Suprapubic skin (tissue), 4 donors: ENCODE measurements around the gene CDKL2. TPM values are rescaled to one million over a fixed set of nuclear protein-coding genes. Genes with fewer than 3 reads are reported as not detected.
"Not testable (repeated sequence)": the region's sequence is repeated elsewhere in the genome, so short reads cannot be mapped to it uniquely, and the experiment has no call there.

Source experiments
- DNase-seq, 2 donors: peaks; one replicate each; pipeline ENCODE4 v3.0.0-alpha.2; 2019; ENCODE audit warnings: low spot score in 2 of 2
- H3K27ac ChIP-seq: fragments of 200-600 bp; sonication (generic); one replicate; pipeline ENCODE4 v1.5.1; 2019
- H3K27me3 ChIP-seq: fragments of 200-600 bp; sonication (generic); one replicate; pipeline ENCODE4 v1.5.1; 2019
- H3K36me3 ChIP-seq: fragments of 200-600 bp; sonication (generic); one replicate; pipeline ENCODE4 v1.5.1; 2019
- H3K4me1 ChIP-seq: fragments of 200-600 bp; sonication (generic); one replicate; pipeline ENCODE4 v1.5.1; 2019
- H3K4me3 ChIP-seq: fragments of 200-600 bp; sonication (generic); one replicate; pipeline ENCODE4 v1.5.1; 2019; ENCODE audit warnings: mild to moderate bottlenecking
- H3K9me3 ChIP-seq: fragments of 200-600 bp; sonication (generic); one replicate; pipeline ENCODE4 v1.5.1; 2019
- EP300 ChIP-seq: sonication (generic); formaldehyde crosslinking; IDR thresholded peaks from one replicate; pipeline ENCODE4 v1.6.1; 2017; ENCODE audit warnings: antibody characterized with exemption
- POLR2A ChIP-seq, 2 donors: fragments of 450-650 bp; IDR thresholded peaks; one replicate each; pipeline ENCODE4 v1.6.1; 2017; ENCODE audit warnings: antibody characterized with exemption in 2 of 2, mild to moderate bottlenecking in 2 of 2, moderate library complexity in 2 of 2
- POLR2AphosphoS5 ChIP-seq, 3 donors: sonication (generic); formaldehyde crosslinking; IDR thresholded peaks; one replicate each; pipeline ENCODE4 v1.6.1; 2017; ENCODE audit warnings: antibody characterized with exemption in 3 of 3
- WGBS: methylation state at CpG from one replicate; pipeline ENCODE4 v1.1.5; 2018; 5-methylcytosine and 5-hydroxymethylcytosine counted together
- total RNA-seq, 4 donors: library from RNA; depleted of rRNA; stranded (reverse); fragments of >200 nt; gene quantifications; one replicate each; pipeline ENCODE4 v1.1.0, GENCODE V29; 2016
- TF ChIP-seq, protein P1 (sequence below), 2 donors: fragments of 200-600 bp in 1 of 2; fragments of 450-650 bp in 1 of 2; sonication (generic) in 1 of 2; IDR thresholded peaks; one replicate each; pipeline ENCODE4 v1.5.1; 2016 to 2019; ENCODE audit warnings: antibody characterized with exemption in 2 of 2, mild to moderate bottlenecking in 1 of 2, moderate library complexity in 1 of 2

CDKL2 gene
- total RNA-seq, 4 donors from 2014 or later: 1.3 to 2.0 (median 1.8) TPM; not detected in 1

DNA sequence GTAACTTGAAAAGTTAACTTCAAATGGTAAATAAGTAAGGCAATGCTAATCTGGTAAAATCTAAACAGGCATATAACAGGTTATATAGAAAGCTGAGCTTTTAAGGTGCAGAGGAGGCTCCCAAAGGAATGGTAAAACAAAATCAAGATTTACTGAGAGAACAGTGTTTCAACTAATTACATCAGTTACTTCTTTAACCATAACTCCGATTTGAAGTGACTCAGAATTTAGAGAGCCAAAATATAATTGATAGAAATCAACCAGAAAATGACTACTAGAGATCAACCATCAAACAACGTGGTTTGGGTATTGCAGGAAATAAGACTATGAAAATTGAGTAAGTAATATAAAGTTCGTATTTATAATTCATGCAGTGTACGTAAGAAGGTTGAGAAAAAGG, 36.0 kb upstream of the CDKL2 start:
- 47% methylated on average over 4 of the region's 4 CpGs for WGBS
- Histone ChIP-seq H3K4me3 (no peak overlapping the region), H3K4me1 (peaks cover 35% of the 10 kb centered on the region), H3K9me3 (no peaks in the 10 kb centered on the region), H3K27me3 (no peaks in the 10 kb centered on the region), H3K36me3 (peaks cover 2% of the 10 kb centered on the region), H3K27ac (no peak overlapping the region)
- TF ChIP-seq, protein P1, sequence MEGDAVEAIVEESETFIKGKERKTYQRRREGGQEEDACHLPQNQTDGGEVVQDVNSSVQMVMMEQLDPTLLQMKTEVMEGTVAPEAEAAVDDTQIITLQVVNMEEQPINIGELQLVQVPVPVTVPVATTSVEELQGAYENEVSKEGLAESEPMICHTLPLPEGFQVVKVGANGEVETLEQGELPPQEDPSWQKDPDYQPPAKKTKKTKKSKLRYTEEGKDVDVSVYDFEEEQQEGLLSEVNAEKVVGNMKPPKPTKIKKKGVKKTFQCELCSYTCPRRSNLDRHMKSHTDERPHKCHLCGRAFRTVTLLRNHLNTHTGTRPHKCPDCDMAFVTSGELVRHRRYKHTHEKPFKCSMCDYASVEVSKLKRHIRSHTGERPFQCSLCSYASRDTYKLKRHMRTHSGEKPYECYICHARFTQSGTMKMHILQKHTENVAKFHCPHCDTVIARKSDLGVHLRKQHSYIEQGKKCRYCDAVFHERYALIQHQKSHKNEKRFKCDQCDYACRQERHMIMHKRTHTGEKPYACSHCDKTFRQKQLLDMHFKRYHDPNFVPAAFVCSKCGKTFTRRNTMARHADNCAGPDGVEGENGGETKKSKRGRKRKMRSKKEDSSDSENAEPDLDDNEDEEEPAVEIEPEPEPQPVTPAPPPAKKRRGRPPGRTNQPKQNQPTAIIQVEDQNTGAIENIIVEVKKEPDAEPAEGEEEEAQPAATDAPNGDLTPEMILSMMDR (IDR thresholded peaks at IDR 0.05): no peak
- TF ChIP-seq POLR2A (IDR thresholded peaks at IDR 0.05) (no peak), POLR2AphosphoS5 (IDR thresholded peaks at IDR 0.05) (no peak), EP300 (no peak)
- no peak for DNase-seq

DNA sequence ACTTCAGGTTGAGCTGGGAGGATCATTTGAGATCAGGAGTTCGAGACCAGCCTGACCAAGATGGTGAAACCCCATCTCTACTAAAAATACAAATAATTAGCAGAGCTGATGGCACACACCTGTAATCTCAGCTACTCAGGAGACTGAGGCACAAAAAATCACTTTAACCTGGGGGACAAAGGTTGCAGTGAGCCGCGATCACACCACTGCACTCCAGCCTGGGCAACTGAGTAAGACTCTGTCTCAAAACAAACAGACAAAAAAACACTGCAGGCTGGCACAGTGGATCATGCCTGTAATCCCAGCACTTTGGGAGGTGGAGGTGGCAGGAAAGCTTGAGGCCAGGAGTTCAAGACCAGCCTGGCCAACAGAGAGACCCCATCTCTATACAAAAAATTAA, 34.3 kb upstream of the CDKL2 start:
- H3K36me3 ChIP-seq, H3K27ac ChIP-seq, H3K27me3 ChIP-seq, H3K4me3 ChIP-seq, H3K9me3 ChIP-seq, DNase-seq: not testable (repeated sequence)
- WGBS: 100% methylated on average over 3 of the region's 3 CpGs
- H3K4me1 ChIP-seq: peaks cover 20% of the 10 kb centered on the region

DNA sequence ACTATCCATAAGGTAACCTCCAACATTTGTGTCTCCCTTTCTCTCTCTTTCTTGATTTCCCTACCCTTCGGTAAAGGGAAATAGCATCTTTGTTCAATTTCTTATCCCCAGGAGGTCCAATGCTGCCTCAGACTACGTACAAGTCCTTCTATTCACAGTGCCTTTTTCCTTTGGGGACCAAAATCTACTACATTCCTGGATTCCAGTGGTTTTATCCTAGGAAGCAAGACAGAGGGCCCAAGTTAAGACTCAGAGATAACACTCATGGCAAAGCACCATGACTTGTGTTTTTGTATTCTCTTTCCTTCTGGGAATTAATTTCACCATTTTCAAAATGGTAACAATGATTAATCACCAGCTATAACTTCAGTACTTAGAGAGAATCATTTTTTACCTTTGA, 32.3 kb upstream of the CDKL2 start:
- H3K27me3 ChIP-seq: no peaks in the 10 kb centered on the region
- peaks cover 9% of the 10 kb centered on the region for H3K4me1 ChIP-seq
- H3K27ac ChIP-seq: no peak overlapping the region
- no peak for DNase-seq
- H3K4me3 ChIP-seq: no peak overlapping the region
- H3K36me3 ChIP-seq: peaks cover 18% of the 10 kb centered on the region
- TF ChIP-seq EP300: no peak
- TF ChIP-seq, protein P1 (IDR thresholded peaks at IDR 0.05): no peak
- no peak for TF ChIP-seq POLR2A (IDR thresholded peaks at IDR 0.05)
- no peak for TF ChIP-seq POLR2AphosphoS5 (IDR thresholded peaks at IDR 0.05)
- H3K9me3 ChIP-seq: no peaks in the 10 kb centered on the region
- WGBS: 91% methylated on average over 2 of the region's 2 CpGs

DNA sequence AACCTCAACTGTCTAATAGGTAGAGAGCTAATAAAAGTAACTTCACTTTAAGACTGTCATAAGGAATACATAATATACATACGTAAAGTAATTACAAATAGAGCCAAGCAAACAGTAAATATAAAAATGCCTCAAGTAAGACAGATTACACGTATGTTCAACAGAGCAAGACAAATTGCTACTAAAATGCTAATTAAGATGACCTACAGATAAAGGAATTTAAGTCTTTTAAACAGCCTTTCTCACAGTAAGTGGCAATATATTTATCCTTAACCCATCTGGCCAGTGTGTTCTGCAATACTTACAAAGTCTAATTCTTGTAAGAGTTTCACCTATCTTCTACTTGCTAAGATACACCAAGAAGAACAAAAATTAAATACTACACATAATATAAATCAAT, 30.2 kb upstream of the CDKL2 start:
- Histone ChIP-seq H3K27me3 (no peaks in the 10 kb centered on the region), H3K4me3 (no peak overlapping the region), H3K4me1 (no peaks in the 10 kb centered on the region), H3K36me3 (peaks cover 28% of the 10 kb centered on the region), H3K27ac (no peak overlapping the region), H3K9me3 (no peaks in the 10 kb centered on the region)
- no peak for DNase-seq
- no peak for TF ChIP-seq POLR2AphosphoS5 (IDR thresholded peaks at IDR 0.05)
- TF ChIP-seq EP300: no peak
- TF ChIP-seq POLR2A (IDR thresholded peaks at IDR 0.05): no peak
- TF ChIP-seq, protein P1 (IDR thresholded peaks at IDR 0.05): no peak
- 62% methylated on average over 2 of the region's 2 CpGs for WGBS

DNA sequence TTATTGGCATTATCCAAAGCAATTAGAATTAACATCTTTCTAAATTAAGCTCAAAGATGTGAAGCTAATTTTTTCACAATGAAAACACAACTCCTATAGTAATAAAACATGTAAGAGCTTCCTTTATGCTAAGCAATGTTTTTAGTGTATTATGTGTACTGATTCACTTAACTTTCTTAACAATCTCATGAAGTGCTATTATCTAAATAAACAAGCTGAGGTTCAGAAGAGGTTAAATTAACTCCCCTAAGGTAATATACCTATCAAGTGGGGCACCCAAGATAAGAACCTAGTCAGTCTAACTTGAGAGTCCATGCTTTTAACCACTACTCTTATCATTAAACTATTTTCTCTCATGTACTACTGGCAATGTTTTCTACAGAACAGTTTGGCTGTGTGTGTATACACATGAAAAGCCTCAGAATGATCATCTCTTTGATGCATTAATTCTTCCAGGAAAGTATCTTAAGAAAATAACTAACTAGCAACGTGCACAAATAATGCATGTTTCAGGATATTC, 29.2 kb upstream of the CDKL2 start:
- Histone ChIP-seq H3K4me1 (peaks cover under 1% of the 10 kb centered on the region), H3K36me3 (peaks cover 37% of the 10 kb centered on the region), H3K9me3 (no peaks in the 10 kb centered on the region), H3K4me3 (no peak overlapping the region), H3K27me3 (no peaks in the 10 kb centered on the region), H3K27ac (no peak overlapping the region)
- no peak for DNase-seq
- 87% methylated on average over 1 of the region's 1 CpG for WGBS
- TF ChIP-seq POLR2AphosphoS5 (IDR thresholded peaks at IDR 0.05) (no peak), POLR2A (IDR thresholded peaks at IDR 0.05) (no peak), EP300 (no peak)
- TF ChIP-seq, protein P1 (IDR thresholded peaks at IDR 0.05): no peak

DNA sequence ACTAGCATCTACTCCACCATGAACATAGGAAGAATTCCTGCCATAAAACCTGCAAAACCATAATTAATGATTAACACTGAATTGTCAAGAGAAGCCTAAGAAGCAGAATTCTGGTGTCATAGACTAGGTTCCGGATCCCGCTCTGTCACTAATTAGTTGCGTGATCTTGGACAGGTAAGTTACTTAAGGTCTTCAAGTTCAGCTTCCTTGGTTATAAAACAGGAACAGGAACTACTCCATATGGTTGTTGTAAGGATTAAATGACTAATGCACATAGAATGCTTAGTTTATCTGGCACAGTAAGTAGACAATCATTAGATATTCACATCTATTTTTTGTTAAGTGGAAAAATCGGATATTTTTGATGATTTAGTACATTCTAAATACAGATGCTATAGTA, 28.5 kb upstream of the CDKL2 start:
- H3K4me3 ChIP-seq: no peak overlapping the region
- WGBS: 77% methylated on average over 4 of the region's 4 CpGs
- H3K9me3 ChIP-seq: no peaks in the 10 kb centered on the region
- no peak for DNase-seq
- H3K36me3 ChIP-seq: peaks cover 44% of the 10 kb centered on the region
- no peak for TF ChIP-seq EP300
- no peak for TF ChIP-seq POLR2AphosphoS5 (IDR thresholded peaks at IDR 0.05)
- TF ChIP-seq, protein P1 (IDR thresholded peaks at IDR 0.05): no peak
- no peak for TF ChIP-seq POLR2A (IDR thresholded peaks at IDR 0.05)
- peaks cover 7% of the 10 kb centered on the region for H3K4me1 ChIP-seq
- no peaks in the 10 kb centered on the region for H3K27me3 ChIP-seq
- no peak overlapping the region for H3K27ac ChIP-seq
